ENCODE data around the gene UPF2. TPM values are rescaled to one million over a fixed set of nuclear protein-coding genes. Genes with fewer than 3 reads are reported as not detected.

The UPF2 gene
- total RNA-seq, 1 donor from 2014 or later, result 17.3 TPM

DNA sequence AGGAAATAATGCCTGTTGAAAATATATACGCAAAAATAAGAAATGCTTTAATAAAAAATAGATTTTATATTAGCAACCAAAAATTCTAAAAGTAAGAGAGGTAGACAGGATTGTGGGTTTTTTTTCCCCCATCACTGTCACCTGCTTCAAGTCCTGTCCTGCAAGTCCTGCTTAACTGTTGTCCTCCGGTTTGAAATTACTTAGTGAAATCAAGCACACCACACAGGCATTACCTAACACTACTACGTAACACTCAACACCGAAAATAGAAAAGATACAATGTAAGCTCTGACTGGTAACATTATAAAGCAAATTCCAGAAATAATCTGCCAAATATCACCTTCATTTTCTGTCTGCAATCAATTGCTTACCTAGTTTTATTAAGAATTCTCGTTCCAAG lies 90.9 kb downstream of the UPF2 start:
- DNase-seq, result no peak
- Histone ChIP-seq H3K4me1 (no peaks in the 10 kb centered on the region), H3K27ac (replicated peaks) (no peak overlapping the region), H3K36me3 (peaks cover 65% of the 10 kb centered on the region), H3K4me3 (no peak overlapping the region), H3K9me3 (replicated peaks) (no peaks in the 10 kb centered on the region), H3K27me3 (ENCODE audit: low read depth) (no peaks in the 10 kb centered on the region)
- TF ChIP-seq, protein P1, sequence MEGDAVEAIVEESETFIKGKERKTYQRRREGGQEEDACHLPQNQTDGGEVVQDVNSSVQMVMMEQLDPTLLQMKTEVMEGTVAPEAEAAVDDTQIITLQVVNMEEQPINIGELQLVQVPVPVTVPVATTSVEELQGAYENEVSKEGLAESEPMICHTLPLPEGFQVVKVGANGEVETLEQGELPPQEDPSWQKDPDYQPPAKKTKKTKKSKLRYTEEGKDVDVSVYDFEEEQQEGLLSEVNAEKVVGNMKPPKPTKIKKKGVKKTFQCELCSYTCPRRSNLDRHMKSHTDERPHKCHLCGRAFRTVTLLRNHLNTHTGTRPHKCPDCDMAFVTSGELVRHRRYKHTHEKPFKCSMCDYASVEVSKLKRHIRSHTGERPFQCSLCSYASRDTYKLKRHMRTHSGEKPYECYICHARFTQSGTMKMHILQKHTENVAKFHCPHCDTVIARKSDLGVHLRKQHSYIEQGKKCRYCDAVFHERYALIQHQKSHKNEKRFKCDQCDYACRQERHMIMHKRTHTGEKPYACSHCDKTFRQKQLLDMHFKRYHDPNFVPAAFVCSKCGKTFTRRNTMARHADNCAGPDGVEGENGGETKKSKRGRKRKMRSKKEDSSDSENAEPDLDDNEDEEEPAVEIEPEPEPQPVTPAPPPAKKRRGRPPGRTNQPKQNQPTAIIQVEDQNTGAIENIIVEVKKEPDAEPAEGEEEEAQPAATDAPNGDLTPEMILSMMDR (IDR thresholded peaks at IDR 0.05; ENCODE audit: borderline replicate concordance), result no peak
- intact Hi-C loops (cut with micrococcal nuclease), result no loop called here

DNA sequence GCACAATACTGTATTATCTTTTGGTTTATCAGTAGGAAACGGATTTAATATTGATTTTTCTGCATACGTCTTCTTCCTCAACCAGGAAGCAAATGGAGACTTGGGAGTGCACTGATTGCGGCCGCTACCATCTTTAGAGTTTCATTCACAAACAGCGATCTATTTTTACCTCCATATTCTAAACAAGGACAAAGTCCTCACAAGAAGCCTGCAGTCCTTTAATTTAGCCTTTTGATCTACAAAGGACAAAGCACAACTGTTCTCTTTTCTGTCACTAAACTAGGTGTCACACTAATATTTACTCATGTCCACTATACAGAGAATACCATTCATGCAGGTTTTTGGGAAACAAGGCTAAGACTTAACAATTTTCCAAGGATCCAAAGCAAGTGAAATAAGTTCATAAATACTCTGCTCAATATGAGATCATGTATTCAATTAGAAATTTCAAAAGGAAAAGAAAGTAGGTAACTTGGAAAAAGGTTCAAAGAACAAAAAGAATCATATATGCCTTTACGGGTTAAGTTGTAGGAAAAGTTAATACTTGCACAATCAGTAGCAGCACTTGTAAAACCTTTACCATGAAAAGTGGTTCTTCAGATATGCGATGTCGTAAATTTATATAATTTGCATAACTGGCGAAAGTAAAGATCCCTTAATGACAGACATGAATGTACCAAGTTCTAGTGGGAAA lies 92.1 kb downstream of the UPF2 start:
- Histone ChIP-seq H3K36me3 (peaks cover 53% of the 10 kb centered on the region), H3K4me3 (no peak overlapping the region), H3K4me1 (peaks cover 9% of the 10 kb centered on the region), H3K9me3 (replicated peaks) (no peaks in the 10 kb centered on the region), H3K27me3 (ENCODE audit: low read depth) (no peaks in the 10 kb centered on the region), H3K27ac (replicated peaks) (no peak overlapping the region)
- intact Hi-C loops (cut with micrococcal nuclease), result no loop called here
- TF ChIP-seq, protein P1 (IDR thresholded peaks at IDR 0.05; ENCODE audit: borderline replicate concordance), result no peak
- no peak for DNase-seq

DNA sequence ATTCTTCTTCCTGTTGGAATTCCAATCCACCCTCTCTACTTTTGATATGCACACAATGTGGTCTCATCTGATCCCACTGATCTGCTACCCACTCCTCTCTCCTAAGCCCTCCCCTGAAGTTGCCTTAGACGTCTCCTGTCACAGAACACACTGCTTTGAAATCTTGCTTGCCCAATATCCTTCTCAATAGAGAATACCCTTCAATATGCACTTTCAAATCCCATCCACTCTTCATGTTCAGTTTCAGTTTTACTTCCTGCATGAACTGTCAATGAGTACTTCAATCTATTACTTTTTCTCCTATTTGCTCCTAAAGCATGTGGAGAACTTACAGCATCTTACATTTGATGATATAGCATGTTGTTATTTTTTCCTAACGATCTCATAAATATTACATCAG lies 93.5 kb downstream of the UPF2 start:
- Histone ChIP-seq H3K27me3 (ENCODE audit: low read depth) (no peaks in the 10 kb centered on the region), H3K4me1 (peaks cover 17% of the 10 kb centered on the region), H3K9me3 (replicated peaks) (no peaks in the 10 kb centered on the region), H3K36me3 (peaks cover 40% of the 10 kb centered on the region), H3K4me3 (no peak overlapping the region), H3K27ac (replicated peaks) (no peak overlapping the region)
- TF ChIP-seq, protein P1 (IDR thresholded peaks at IDR 0.05; ENCODE audit: borderline replicate concordance), result no peak
- DNase-seq, result no peak
- intact Hi-C loops (cut with micrococcal nuclease), result no loop called here

DNA sequence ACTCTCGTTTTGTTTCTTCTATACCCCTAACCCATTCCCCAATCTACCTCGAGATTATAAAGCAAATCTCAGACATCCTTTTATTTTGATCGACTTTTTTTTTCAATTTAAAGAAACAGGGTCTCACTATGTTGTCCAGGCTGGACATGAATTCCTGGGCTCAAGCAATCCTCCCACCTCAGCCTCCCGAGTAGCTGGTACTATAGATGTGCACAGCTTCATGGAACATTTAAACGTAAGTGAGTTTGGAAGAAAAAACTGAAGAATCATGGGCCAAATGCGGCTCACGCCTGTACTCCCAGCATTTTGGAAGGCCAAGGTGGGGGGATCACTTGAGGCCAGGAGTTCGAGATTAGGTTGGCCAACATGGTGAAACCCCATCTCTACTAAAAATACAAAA lies 96.0 kb downstream of the UPF2 start:
- H3K4me3 ChIP-seq, result no peak overlapping the region
- peaks cover 50% of the 10 kb centered on the region for H3K36me3 ChIP-seq
- H3K27me3 ChIP-seq (ENCODE audit: low read depth), result no peaks in the 10 kb centered on the region
- no peaks in the 10 kb centered on the region for H3K9me3 ChIP-seq (replicated peaks)
- peaks cover 17% of the 10 kb centered on the region for H3K4me1 ChIP-seq
- intact Hi-C loops (cut with micrococcal nuclease), result no loop called here
- no peak for DNase-seq
- no peak overlapping the region for H3K27ac ChIP-seq (replicated peaks)
- TF ChIP-seq, protein P1 (IDR thresholded peaks at IDR 0.05; ENCODE audit: borderline replicate concordance), result no peak

DNA sequence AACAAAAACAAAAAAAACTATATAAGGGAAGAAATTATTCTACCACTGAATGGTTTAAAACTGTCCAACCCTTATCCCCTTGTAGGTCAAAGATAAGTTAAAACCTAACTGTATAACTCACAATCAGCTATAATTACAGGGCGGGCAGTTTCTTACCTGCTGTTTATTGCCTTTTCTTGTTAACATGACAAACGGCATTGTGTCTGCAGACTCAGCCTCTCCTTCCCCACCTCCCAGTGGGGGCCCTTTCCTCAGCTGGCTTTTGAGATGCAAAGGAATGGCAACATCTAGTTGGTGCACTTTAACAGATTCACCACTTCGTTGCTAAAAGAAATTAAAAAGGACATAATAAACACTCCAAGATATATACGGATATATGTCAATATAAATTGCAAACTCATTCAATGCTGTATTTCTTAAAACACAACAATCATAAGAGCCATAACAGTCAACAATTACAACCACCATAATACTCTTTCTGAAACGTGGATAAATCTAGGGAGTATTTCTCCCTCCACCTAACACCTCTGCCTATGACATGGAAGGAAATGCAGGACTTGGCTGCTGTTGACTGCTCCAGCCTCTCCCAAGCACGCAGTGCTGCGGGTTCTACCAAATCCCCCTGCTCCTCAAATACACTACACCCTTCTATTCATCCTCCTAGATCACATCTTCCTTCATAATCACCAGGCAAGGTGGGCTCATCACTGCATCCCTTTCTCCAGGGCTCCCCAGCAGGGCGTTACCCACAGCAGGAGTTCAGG lies 106.0 kb downstream of the UPF2 start:
- Histone ChIP-seq H3K27me3 (ENCODE audit: low read depth) (no peaks in the 10 kb centered on the region), H3K27ac (replicated peaks) (no peak overlapping the region), H3K4me1 (no peaks in the 10 kb centered on the region), H3K9me3 (replicated peaks) (no peaks in the 10 kb centered on the region), H3K36me3 (peaks cover 59% of the 10 kb centered on the region), H3K4me3 (no peak overlapping the region)
- DNase-seq, result no peak
- intact Hi-C loops (cut with micrococcal nuclease), result no loop called here
- TF ChIP-seq, protein P1 (IDR thresholded peaks at IDR 0.05; ENCODE audit: borderline replicate concordance), result no peak

All from left ventricle myocardium inferior (tissue), 1 donor.